GM23338 (cell line): ENCODE results near the gene SERPINB11. TPM values are rescaled to one million over a fixed set of nuclear protein-coding genes. Genes with fewer than 3 reads are reported as not detected.

Experiments used
- ETS1 ChIP-seq: IDR thresholded peaks from 2 replicates; pipeline ENCODE4 v1.6.1; 2016; ENCODE audit warnings: antibody characterized with exemption
- EZH2 ChIP-seq: fragments of 200-600 bp; sonication (generic); IDR thresholded peaks from one replicate; pipeline ENCODE4 v1.8.0; 2017; ENCODE audit warnings: antibody characterized with exemption, mild to moderate bottlenecking, low read depth; ENCODE audit not compliant: unreplicated experiment
- REST ChIP-seq: IDR thresholded peaks from one replicate; pipeline ENCODE4 v1.6.1; 2018; ENCODE audit warnings: antibody characterized with exemption; ENCODE audit not compliant: unreplicated experiment
- STAT1 ChIP-seq: IDR thresholded peaks from one replicate; pipeline ENCODE4 v1.6.1; 2016; ENCODE audit warnings: antibody characterized with exemption; ENCODE audit not compliant: unreplicated experiment
- ZNF331 ChIP-seq: fragments of 250-450 bp; sonication (Bioruptor Pico); IDR thresholded peaks from 2 replicates; pipeline ENCODE4 v1.5.0; 2020; ENCODE audit warnings: low read depth, mild to moderate bottlenecking, moderate library complexity
- ZNF462 ChIP-seq: fragments of 250-450 bp; sonication (Bioruptor Pico); IDR thresholded peaks from 2 replicates; pipeline ENCODE4 v1.5.0; 2020; ENCODE audit warnings: mild to moderate bottlenecking, moderate library complexity
- polyA plus RNA-seq: library from polyadenylated mRNA; unstranded; fragments of >200 nt; fragmentation: Nextera tagmentation; extraction: Ambion mirVana; gene quantifications from 2 replicates; pipeline ENCODE4 v1.2.1, GENCODE V29; 2016
- total RNA-seq: library from RNA; depleted of rRNA; stranded (reverse); fragments of >200 nt; shearing (Covaris generic); gene quantifications from 2 replicates; pipeline ENCODE4 v1.2.3, GENCODE V29; 2014

The SERPINB11 gene
- total and polyA plus RNA-seq, 2 experiments from 2014 or later, result not detected

- TF ChIP-seq ZNF462 (CRISPR knock-in tag) (no peak), ETS1 (no peak), STAT1 (no peak), ZNF331 (CRISPR knock-in tag) (no peak), EZH2 (no peak), REST (no peak)
These were observed 44.2 kb downstream of the SERPINB11 start (continued) for GRCh38 chr18:63747006-63747405.
